GM12878 (cell line): ENCODE measurements around the gene HOXB1.

Source experiments
- EZH2 ChIP-seq: IDR thresholded peaks from 2 replicates; pipeline ENCODE4 v1.6.1; 2012; ENCODE audit warnings: low read depth, mild to moderate bottlenecking, control low read depth, inconsistent platforms, low read length, borderline replicate concordance; ENCODE audit not compliant: control insufficient read depth
- NFIC ChIP-seq: IDR thresholded peaks from 2 replicates; pipeline ENCODE4 v1.6.1; 2012; ENCODE audit warnings: low read depth, mild to moderate bottlenecking, inconsistent platforms, low read length, moderate library complexity
- RELA ChIP-seq: fragments of 450-650 bp; IDR thresholded peaks from 2 replicates; pipeline ENCODE4 v1.8.0; 2014; ENCODE audit warnings: borderline replicate concordance; ENCODE audit not compliant: partially characterized antibody

- TF ChIP-seq EZH2 (no peak), RELA (no peak), NFIC (no peak)
Observed at GRCh38 chr17:48577330-48577945, 46.6 kb upstream of the HOXB1 start.
